ENCODE data around the gene CSNK2A1. TPM values are rescaled to one million over a fixed set of nuclear protein-coding genes. Genes with fewer than 3 reads are reported as not detected.
"Not testable (repeated sequence)": the region's sequence is repeated elsewhere in the genome, so short reads cannot be mapped to it uniquely, and the experiment has no call there.

CSNK2A1 gene
- total RNA-seq, 4 donors from 2014 or later = 67.5 to 86.3 (median 78.9) TPM

DNA sequence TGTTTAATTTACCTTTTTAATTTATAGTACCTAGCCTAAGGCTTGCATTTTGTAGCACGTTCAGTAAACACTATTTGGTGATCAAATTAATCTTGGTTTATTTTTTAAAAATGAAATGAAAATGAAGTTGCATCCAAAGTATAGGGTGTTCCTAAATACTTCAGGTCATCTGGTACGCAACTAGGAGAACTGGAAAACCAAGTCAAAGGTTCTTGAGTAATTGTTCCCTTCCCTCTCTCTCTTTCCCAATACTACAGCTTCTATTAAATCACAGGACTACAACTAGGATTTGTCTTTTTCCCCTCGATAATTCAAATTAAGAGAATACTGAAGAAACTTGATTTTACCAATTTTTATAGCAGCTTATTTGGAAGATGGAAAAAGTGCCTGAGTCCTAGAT is 27.9 kb downstream of the CSNK2A1 start:
- H3K9me3 ChIP-seq = peaks cover 0 to 7% (median 6%) of the 10 kb centered on the region in 3 donors
- H3K27me3 ChIP-seq = no peaks in the 10 kb centered on the region
- TF ChIP-seq, protein P1, sequence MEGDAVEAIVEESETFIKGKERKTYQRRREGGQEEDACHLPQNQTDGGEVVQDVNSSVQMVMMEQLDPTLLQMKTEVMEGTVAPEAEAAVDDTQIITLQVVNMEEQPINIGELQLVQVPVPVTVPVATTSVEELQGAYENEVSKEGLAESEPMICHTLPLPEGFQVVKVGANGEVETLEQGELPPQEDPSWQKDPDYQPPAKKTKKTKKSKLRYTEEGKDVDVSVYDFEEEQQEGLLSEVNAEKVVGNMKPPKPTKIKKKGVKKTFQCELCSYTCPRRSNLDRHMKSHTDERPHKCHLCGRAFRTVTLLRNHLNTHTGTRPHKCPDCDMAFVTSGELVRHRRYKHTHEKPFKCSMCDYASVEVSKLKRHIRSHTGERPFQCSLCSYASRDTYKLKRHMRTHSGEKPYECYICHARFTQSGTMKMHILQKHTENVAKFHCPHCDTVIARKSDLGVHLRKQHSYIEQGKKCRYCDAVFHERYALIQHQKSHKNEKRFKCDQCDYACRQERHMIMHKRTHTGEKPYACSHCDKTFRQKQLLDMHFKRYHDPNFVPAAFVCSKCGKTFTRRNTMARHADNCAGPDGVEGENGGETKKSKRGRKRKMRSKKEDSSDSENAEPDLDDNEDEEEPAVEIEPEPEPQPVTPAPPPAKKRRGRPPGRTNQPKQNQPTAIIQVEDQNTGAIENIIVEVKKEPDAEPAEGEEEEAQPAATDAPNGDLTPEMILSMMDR (IDR thresholded peaks at IDR 0.05) = no peak
- no peak for TF ChIP-seq POLR2A (IDR thresholded peaks at IDR 0.05)
- intact Hi-C loops (cut with DNase I) = no loop called here
- H3K36me3 ChIP-seq = peaks cover 0 to 14% (median 0%) of the 10 kb centered on the region in 3 donors
- no peak overlapping the region for H3K4me3 ChIP-seq
- peak overlapping the region in 2 of 4 donors; percentile 13 to 26 for H3K27ac ChIP-seq
- H3K4me1 ChIP-seq = peaks cover 4 to 61% (median 8%) of the 10 kb centered on the region in 3 donors
- 61 to 93% methylated on average over 3 of the region's 3 CpGs for WGBS, 2 donors
- DNase-seq = no peak

DNA sequence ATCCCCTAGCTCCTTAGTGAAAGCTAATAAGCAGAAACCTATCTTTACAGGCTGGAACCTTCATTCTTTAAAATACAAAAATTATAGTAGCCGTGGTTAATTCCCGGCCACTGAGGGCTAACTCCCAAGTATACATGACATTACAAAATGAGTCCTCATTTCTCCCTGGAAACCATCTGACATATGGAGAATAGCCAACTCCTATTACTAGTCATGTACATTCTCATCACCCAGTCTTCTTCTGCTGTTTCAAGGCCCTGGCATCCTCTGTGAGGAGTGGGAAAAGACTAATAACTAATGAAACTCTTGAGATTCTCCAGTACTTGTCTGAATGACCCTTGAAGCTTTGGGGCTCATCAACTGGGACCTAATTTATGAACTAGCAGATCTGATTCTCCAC is 30.2 kb downstream of the CSNK2A1 start:
- H3K27me3 ChIP-seq = no peaks in the 10 kb centered on the region
- H3K27ac ChIP-seq = no peak overlapping the region
- no peak for TF ChIP-seq POLR2A (IDR thresholded peaks at IDR 0.05)
- TF ChIP-seq, protein P1 (IDR thresholded peaks at IDR 0.05) = no peak
- DNase-seq = no peak
- peaks cover 4 to 76% (median 8%) of the 10 kb centered on the region in 3 donors for H3K4me1 ChIP-seq
- intact Hi-C loops (cut with DNase I) = no loop called here
- H3K36me3 ChIP-seq = peaks cover 0 to 2% (median 0%) of the 10 kb centered on the region in 3 donors
- no peak overlapping the region for H3K4me3 ChIP-seq
- H3K9me3 ChIP-seq = no peaks in the 10 kb centered on the region
- WGBS, 2 donors = 87 to 90% methylated on average over 2 of the region's 2 CpGs

DNA sequence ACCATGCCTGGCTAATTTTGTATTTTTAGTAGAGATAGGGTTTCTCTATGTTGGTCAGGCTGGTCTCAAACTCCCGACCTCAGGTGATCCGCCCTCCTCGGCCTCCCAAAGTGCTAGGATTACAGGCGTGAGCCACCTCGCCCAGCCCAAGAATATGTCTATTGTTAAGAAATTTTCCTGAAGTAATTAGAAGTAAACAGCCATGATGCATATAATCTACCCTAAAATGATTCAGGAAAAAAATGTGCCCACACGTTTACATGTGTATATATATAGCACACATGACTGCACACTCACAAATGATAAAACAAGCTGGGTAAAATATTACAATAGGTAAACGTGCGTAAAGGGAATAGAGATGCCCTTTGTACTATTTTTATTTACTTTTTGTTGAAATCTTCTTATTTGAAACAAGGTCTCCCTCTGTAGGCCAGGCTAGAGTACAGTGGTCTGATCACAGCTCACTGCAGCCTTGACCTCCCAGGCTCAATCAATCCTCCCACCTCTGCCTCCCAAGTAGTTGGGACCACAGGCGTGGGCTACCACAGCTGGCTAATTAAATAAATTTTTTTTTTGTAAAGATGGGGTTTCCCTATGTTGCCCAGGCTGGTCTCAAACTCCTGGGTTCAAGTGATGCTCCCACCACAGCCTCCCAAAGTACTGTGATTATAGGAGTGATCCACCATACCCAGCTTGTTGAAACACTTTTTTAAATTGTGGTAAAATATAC is 33.1 kb downstream of the CSNK2A1 start:
- peaks cover 0 to 70% (median 0%) of the 10 kb centered on the region in 3 donors for H3K4me1 ChIP-seq
- intact Hi-C loops (cut with DNase I); H3K27me3 ChIP-seq; DNase-seq; H3K9me3 ChIP-seq; H3K4me3 ChIP-seq; H3K27ac ChIP-seq: not testable (repeated sequence)
- peaks cover 0 to 31% (median 11%) of the 10 kb centered on the region in 3 donors for H3K36me3 ChIP-seq
- WGBS, 2 donors = 85% methylated on average over 8 to 9 of the region's 9 CpGs

DNA sequence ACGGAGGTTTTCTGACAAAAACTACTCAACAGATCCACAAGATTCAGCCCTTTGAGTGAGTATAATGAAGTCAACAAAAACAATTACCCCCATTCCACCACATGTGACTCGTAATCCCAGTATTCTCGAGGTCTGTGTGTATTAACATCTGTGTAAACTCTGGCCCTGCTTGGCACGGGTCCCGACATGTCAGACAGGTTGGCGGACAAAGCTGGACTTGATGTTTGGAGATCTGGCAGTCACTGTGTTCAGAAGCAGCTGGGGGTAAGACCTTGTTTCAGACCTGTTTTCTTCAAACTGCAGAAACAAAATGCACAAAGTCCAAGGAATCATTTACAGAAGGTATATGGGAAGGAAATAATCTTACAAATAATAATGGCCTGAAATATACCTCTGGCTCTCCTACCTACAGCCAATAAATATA is 35.2 kb downstream of the CSNK2A1 start:
- H3K27ac ChIP-seq; DNase-seq; intact Hi-C loops (cut with DNase I); H3K9me3 ChIP-seq; H3K4me3 ChIP-seq; H3K27me3 ChIP-seq: not testable (repeated sequence)
- Histone ChIP-seq H3K4me1 (peaks cover 0 to 56% (median 0%) of the 10 kb centered on the region in 3 donors), H3K36me3 (peaks cover 0 to 52% (median 22%) of the 10 kb centered on the region in 3 donors)
- 37 to 49% methylated on average over 6 of the region's 6 CpGs for WGBS, 2 donors

DNA sequence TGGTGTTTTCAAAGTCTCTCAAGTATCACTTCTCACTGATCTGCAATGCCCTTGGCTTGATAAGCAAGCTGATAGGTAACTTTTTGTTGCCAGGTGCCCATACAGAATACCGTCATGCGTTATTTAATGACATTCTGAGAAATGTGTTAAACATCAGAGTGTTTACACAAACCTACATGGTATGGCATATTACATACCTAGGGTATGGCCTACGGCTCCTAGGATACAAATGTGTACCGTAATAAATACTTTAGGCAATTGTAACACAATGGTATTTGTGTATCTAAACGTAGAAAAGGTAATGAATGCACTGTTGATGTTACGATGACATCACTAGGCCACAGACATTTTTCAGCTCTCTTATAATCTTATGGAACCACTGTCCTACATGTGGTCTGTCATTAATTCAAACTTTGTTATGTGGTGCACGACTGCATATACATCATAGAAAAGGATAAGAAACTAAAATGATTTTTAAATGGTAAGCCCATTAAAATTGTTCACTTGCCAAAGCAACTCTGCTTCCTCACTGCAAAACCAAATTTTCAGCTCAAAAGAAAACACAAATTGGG is 35.7 kb downstream of the CSNK2A1 start:
- Histone ChIP-seq H3K4me1 (peaks cover 0 to 50% (median 0%) of the 10 kb centered on the region in 3 donors), H3K36me3 (peaks cover 3 to 57% (median 27%) of the 10 kb centered on the region in 3 donors), H3K27ac (no peak overlapping the region), H3K27me3 (no peaks in the 10 kb centered on the region), H3K4me3 (no peak overlapping the region), H3K9me3 (no peaks in the 10 kb centered on the region)
- DNase-seq = no peak
- intact Hi-C loops (cut with DNase I) = no loop called here
- WGBS, 2 donors = 67 to 83% methylated on average over 7 of the region's 7 CpGs
- TF ChIP-seq, protein P1 (IDR thresholded peaks at IDR 0.05) = no peak
- TF ChIP-seq POLR2A (IDR thresholded peaks at IDR 0.05) = no peak

DNA sequence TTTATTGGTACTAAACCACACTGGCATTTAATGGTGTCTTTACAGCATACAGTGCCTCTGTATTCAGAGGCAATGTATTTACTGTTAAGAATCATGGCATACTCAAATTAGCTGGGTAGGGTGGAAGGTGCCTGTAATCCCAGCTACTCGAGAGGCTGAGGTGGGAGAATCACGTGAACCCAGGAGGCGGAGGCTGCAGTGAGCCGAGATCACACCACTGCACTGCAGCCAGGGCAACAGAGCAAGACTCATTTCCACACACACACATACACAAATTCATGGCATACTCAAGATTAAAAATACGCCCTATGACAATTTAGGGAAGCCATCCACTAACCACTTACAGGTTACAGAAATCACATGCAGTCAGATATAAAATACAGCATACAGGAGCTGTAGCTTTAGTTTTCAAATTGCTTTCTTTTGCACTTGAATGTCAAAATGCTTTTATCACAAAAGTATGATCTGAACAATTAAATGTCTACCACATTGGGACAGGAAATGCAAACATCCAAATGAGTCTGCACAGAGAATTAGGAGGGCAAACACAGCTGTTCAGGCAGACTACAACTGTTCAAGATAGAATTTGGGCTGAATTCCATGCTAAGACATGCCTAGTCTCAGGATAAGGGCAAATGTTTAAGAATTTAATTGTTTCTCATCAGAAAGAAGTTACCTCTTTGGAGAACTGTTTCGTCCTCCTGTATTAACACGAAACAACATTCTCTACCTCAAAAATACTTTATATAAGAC is 36.4 kb downstream of the CSNK2A1 start:
- H3K9me3 ChIP-seq = no peaks in the 10 kb centered on the region
- WGBS, 2 donors = 73 to 80% methylated on average over 7 of the region's 7 CpGs
- H3K4me1 ChIP-seq = peaks cover 0 to 44% (median 0%) of the 10 kb centered on the region in 3 donors
- H3K27ac ChIP-seq = no peak overlapping the region
- no peak overlapping the region for H3K4me3 ChIP-seq
- no peaks in the 10 kb centered on the region for H3K27me3 ChIP-seq
- intact Hi-C loops (cut with DNase I) = no loop called here
- TF ChIP-seq POLR2A (IDR thresholded peaks at IDR 0.05) = no peak
- TF ChIP-seq, protein P1 (IDR thresholded peaks at IDR 0.05) = no peak
- no peak for DNase-seq
- peaks cover 9 to 64% (median 29%) of the 10 kb centered on the region in 3 donors for H3K36me3 ChIP-seq
